ENCODE data around the gene CTDSPL. TPM values are rescaled to one million over a fixed set of nuclear protein-coding genes. Genes with fewer than 3 reads are reported as not detected.

Gene CTDSPL
- total and polyA plus RNA-seq, 2 of the 8 experiments (the other 6 are each of a cell fraction or from before 2014, with no cell fraction given): 20.3 to 42.2 TPM

DNA sequence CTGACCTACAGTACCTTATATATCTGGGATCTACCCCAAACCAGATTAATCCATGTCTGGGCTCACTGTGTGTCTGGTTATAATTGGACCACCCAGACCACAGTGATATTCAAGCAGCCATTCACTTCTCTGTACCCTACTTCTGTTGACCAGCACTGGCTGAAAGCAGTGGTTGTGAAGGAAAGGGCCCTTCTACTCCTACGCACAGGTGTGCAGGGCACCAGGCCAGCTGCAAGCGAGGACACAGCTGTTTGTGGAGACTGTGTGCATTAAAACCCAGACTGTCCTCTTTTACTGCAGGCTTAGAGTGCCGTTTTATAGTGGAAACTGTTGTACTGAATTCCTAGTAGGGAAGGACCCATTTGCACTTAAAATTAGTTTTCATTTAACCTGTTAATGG, 29.5 kb downstream of the CTDSPL start:
- POLR2A ChIA-PET (ENCODE audit: partially characterized antibody): interaction anchor here (0.5 to 0.9 kb wide), 3 partner anchors 9 to 27 kb away, joined by 3 read pairs; no protein-coding TSS in a partner anchor
- Histone ChIP-seq H4K20me1 (replicated peaks in 1 of 2; ENCODE audit: control insufficient read depth in 1 of 2, insufficient read depth in 2 of 2, low read length in 2 of 2) (peaks cover 0 to 3% of the 10 kb centered on the region in 2 experiments), H3K14ac (ENCODE audit: insufficient read length) (no peak overlapping the region), H3K23me2 (ENCODE audit: low read depth, low read length) (no peaks in the 10 kb centered on the region), H3K79me1 (ENCODE audit: low read depth, low read length) (peaks cover 5% of the 10 kb centered on the region; the same call in 1 of the 2 replicates), H2BK120ac (replicated peaks; ENCODE audit: low read depth, low read length) (no peak overlapping the region), H3K9me3 (ENCODE audit: insufficient read depth in 2 of 2, low read depth in 1 of 2, low read length in 1 of 2) (no peaks in the 10 kb centered on the region), H3K4me3 (ENCODE audit: extremely low read depth in 1 of 4, insufficient read depth in 2 of 4, low read depth in 3 of 4, low read length in 4 of 4) (no peak overlapping the region), H3K36me3 (ENCODE audit: control insufficient read depth in 2 of 4, insufficient read depth in 4 of 4, low read length in 3 of 4) (no peaks in the 10 kb centered on the region), H3K79me2 (ENCODE audit: control insufficient read depth in 1 of 2, insufficient read depth in 2 of 2, low read length in 2 of 2) (peaks cover 0 to 2% of the 10 kb centered on the region in 2 experiments; a peak in 1 of 4 replicates), H2AFZ (ENCODE audit: low read length) (no peak overlapping the region), H2BK12ac (ENCODE audit: low read depth, low read length) (no peak overlapping the region), H4K5ac (ENCODE audit: insufficient read length, low read depth, low read length) (no peak overlapping the region), H3K4me2 (ENCODE audit: insufficient read depth in 1 of 2, low read depth in 2 of 2, low read length in 2 of 2) (no peak overlapping the region), H2AK5ac (ENCODE audit: low read depth, low read length) (no peak overlapping the region), H3K27ac (ENCODE audit: low read depth, low read length) (no peak overlapping the region), H3K9ac (replicated peaks in 1 of 4; ENCODE audit: extremely low read depth in 1 of 4, low read depth in 3 of 4, low read length in 3 of 4) (no peak overlapping the region), H3K4ac (replicated peaks; ENCODE audit: insufficient read length, low read depth, low read length) (no peak overlapping the region), H3K4me1 (replicated peaks in 1 of 4; ENCODE audit: control insufficient read depth in 3 of 4, insufficient read depth in 4 of 4, low read length in 3 of 4) (peaks cover 0 to 3% (median 1%) of the 10 kb centered on the region in 4 experiments; a peak in 2 of 7 replicates), H2BK5ac (ENCODE audit: low read depth, low read length) (no peak overlapping the region), H4K91ac (replicated peaks; ENCODE audit: insufficient read length, low read length) (no peak overlapping the region), H2BK15ac (ENCODE audit: low read length) (no peak overlapping the region), H3K18ac (ENCODE audit: extremely low read depth, low read length) (no peak overlapping the region), H2BK20ac (ENCODE audit: low read length) (no peak overlapping the region), H3K27me3 (replicated peaks in 1 of 4; ENCODE audit: control insufficient read depth in 3 of 4, extremely low read depth in 1 of 4, insufficient read depth in 3 of 4, low read length in 3 of 4) (no peaks in the 10 kb centered on the region), H3K23ac (ENCODE audit: insufficient read length) (no peak overlapping the region), H4K8ac (ENCODE audit: extremely low read depth, insufficient read depth, low read length) (no peak overlapping the region), H3K56ac (replicated peaks; ENCODE audit: insufficient read length, low read depth, low read length) (no peak overlapping the region)
- CTCF ChIA-PET (ENCODE audit: partially characterized antibody): interaction anchor here (2.0 kb wide), 1 partner anchor 12 kb away, joined by 4 read pairs; no protein-coding TSS in a partner anchor
- FAIRE-seq (no peak), DNase-seq (ENCODE audit: low read depth in 1 of 2, low spot score in 2 of 2) (no peak)
- 83% methylated on average over 3 of the region's 3 CpGs; no CpG with 5 or more reads in 1 of the 2 experiments for WGBS, 2 experiments (ENCODE audit: extremely low coverage in 1 of 2, insufficient coverage in 1 of 2, insufficient read length in 1 of 2, insufficient replicate concordance in 2 of 2, low coverage in 1 of 2, low lambda C conversion rate in 2 of 2, missing lambda C conversion rate in 1 of 2)
- TF ChIP-seq YY1 (IDR thresholded peaks at IDR 0.05; ENCODE audit: low read depth, low read length) (no peak), SIN3A (conservative IDR thresholded peaks at IDR 0.05 in 1 of 2, IDR thresholded peaks at IDR 0.05 in 1 of 2; ENCODE audit: low read depth in 1 of 2, low read length in 2 of 2) (no peak), EGR1 (IDR thresholded peaks at IDR 0.05; ENCODE audit: borderline replicate concordance, low read depth, low read length) (no peak), HDAC6 (IDR thresholded peaks at IDR 0.05; ENCODE audit: low read depth, low read length) (no peak)
- TF ChIP-seq, protein P1, sequence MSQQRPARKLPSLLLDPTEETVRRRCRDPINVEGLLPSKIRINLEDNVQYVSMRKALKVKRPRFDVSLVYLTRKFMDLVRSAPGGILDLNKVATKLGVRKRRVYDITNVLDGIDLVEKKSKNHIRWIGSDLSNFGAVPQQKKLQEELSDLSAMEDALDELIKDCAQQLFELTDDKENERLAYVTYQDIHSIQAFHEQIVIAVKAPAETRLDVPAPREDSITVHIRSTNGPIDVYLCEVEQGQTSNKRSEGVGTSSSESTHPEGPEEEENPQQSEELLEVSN (IDR thresholded peaks at IDR 0.05): no peak
